ENCODE measurements around the gene ZCCHC10.

- TF ChIP-seq IRF3 (IDR thresholded peaks at IDR 0.05) = no peak
- TF ChIP-seq BMI1 (IDR thresholded peaks at IDR 0.05; ENCODE audit: borderline replicate concordance) = no peak
Observed at GRCh38 chr5:133030343-133031005, 4.1 kb upstream of the ZCCHC10 start.
